GM19025 (cell line): ENCODE data around the gene TUBB.

Experiments used
- ATAC-seq: cut with Tn5 transposase; IDR thresholded peaks from one replicate; pipeline ENCODE4 v1.9.1; 2021; ENCODE audit warnings: mild to moderate bottlenecking, low read depth, moderate library complexity; ENCODE audit not compliant: unreplicated experiment

The TUBB gene

DNA sequence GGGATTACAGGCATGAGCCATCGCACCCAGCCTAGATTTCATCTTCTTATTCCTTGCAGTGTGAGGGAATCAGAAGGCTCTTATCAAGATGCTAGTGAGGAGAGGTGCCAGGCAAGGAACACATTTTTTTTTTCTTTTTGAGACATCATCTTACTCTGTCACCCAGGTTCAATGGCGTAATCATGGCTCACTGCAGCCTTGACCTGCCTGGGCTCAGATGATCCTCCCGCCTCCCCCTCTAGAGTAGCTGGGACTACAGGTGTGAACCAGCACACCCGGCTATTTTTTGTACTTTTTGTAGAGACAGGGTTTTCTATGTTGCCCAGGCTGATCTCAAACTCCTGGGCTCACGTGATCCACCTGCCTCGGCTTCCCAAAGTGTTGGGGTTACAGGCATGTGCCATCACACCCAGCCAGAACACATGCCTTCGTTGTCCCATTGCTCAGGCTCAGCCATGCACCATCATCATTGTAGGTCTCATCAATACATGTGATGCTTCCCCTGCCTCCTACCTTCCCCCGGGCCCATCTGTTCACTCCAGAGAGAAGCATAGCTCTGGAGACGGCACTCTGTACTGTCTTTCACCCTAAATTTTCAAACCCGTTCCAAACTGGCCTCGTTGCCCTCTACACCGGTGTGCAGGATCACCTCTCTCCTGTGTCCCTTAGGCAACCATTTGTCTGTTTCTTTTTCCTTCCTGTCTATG is 12.2 kb downstream of the TUBB start:
- ATAC-seq: no peak

DNA sequence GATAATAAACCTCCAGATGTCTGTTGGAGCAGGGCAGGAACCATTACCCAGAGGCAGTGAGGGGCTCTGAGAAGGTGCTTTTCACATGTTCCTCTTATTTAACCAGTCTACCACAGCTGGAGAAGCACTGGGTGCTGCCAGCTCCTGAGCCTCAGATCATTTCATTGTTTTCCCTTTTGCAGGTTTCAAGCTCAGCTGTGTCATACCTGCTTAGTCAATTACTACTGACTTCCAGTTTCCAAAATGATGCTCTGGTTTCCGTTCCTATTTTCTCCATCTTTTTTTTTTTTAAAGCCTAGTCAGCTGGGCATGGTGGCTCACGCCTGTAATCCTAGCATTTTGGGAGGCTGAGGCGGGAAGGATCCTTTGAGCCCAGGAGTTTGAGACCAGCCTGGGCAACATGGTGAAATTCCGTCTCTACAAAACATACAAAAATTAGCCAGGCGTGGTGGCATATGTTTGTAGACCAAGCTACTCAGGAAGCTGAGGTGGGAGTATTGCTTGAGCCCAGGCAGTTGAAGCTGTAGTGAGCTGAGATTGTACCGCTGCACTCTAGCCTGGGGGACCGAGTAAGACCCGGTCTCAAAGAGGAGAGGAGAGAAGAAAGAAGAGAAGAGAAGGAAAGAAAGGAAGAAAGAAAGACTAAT is 15.6 kb downstream of the TUBB start:
- ATAC-seq: no peak

DNA sequence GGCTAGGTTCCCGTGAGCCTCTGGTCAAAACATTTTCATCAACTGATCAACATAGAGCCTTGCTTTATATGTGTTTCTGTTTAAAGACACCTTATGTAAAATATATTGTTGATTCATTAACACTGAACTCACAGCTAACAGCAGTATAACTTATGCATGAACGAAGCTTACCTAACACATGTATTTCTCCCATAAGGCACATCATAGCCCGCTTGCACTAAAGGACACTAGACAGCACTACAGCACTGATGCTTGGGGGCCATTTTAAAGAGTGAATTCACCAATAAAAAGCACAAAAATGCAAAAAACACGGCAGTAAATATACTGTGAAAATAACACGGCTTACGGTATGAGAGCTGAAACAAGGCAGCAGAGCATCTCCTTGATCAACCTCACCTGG is 18.4 kb downstream of the TUBB start:
- ATAC-seq: no peak

DNA sequence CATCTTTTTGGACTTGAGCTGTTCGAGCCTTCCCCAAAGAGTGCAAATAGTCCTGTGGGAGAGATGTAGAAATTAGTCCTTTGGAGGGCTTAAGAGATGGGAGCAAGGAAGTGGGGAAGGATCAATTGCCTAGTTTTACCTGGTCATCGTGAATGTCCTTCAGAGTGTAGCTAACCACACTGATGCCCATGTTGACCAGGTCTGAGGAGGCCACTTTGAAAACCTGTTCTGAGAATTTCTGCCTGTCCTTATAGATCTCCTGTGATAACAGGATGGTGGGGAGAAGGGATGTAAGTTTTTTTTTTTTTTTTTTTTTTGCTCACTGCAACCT is 20.4 kb downstream of the TUBB start:
- ATAC-seq: no peak

DNA sequence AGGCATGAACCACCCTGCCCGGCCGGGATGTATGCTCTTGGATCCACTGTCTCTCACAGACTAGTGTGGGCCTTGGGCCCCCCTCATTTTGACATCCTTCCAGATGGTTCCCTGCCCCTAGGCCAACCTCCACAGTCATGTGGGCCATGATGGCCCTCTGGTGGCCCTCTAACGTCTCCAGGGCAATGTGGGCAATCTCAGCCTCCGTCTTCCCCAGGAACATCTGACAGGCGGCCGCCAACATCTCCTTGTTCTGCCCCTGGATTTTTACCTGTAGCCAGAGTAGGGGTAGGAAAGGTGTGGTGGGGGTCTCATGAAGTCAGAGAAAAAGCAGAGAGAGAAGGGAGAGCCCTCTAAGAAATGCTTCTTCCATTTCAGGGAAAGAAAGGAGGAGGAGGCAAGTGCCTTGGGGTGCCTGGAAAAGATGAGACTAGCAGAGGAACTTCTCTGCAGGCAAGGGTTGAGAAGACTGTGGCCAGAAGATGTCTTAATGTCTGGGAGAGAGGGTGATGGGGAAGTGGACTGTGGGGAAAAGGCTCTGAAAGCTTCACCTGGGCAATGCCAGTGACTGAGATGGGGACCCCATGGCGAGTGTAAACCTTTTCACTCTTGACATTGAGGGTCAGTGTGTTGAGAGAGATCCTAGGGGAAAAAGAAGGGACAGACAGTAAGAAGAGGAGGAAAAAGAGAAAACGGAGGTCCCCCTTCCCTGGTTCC is 21.1 kb downstream of the TUBB start:
- no peak for ATAC-seq

DNA sequence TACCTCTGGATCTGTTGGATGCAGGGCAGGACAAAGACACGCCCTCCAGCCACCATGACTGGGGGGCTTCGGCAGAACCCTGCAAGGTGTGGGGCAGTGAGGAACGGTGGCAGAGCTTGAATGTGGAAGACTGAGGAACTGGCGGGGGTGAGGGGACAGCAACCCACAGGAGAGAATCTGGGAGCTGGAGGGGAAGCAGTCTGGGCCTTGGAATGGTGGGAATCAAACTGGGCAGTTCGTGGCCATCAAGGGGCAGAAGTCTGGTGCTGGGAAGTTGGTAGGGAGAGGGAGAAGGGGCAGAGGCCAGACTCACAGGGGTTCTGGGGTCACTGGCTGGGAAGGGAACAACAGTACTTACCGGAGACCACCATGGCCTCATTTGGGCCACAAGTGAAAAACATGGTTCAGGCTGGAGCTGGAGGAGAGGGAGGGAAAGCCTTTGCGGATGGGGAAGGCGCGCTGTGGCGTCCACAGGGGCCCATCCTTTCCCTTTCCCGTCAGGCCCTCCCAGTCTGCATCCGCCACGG is 21.7 kb downstream of the TUBB start:
- no peak for ATAC-seq

DNA sequence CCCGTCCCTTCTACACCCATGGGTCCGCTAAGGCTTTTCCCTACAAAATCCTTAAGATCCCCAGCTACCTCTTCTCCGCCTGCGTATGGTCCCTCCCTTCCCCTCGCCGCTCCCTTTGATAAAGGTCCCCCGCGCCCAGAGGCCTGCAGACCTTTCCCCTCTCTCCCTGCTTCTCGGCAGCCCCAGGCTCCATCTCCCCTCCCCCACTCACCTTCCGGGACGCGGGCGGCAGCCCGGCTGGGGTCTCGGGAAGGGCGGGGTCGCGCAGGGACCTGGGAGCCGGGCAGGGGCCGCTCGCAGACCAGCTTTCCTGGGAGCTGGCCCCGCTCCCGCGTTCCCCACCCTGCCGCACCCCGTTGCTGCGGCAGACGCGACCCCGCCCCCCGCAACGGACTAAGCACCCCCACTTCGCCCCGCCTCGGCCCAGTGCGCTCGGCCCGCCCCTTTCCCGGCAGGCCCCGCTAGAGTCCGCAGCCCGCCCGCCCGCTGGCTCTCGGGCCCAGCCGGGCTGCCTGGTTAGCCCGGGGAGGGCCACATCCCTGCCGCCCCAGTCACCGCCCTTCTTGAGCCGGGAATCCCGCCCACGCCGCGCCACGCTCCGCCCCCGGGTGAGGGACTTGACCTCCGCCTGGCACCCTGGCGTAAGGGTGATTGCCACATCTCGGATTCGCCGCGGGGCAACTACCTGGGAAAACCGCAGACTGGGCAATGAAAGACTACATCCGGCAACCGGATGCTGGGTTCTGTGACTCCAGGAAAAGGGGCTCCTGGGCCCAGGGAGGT is 22.4 kb downstream of the TUBB start, which contains the start of gene FLOT1:
TSS of gene FLOT1 (minus strand) at position 372 of the 783 bp plus-strand sequence. CDS start 498 bp downstream, outside the sequence.
- peak; percentile 70 for ATAC-seq

DNA sequence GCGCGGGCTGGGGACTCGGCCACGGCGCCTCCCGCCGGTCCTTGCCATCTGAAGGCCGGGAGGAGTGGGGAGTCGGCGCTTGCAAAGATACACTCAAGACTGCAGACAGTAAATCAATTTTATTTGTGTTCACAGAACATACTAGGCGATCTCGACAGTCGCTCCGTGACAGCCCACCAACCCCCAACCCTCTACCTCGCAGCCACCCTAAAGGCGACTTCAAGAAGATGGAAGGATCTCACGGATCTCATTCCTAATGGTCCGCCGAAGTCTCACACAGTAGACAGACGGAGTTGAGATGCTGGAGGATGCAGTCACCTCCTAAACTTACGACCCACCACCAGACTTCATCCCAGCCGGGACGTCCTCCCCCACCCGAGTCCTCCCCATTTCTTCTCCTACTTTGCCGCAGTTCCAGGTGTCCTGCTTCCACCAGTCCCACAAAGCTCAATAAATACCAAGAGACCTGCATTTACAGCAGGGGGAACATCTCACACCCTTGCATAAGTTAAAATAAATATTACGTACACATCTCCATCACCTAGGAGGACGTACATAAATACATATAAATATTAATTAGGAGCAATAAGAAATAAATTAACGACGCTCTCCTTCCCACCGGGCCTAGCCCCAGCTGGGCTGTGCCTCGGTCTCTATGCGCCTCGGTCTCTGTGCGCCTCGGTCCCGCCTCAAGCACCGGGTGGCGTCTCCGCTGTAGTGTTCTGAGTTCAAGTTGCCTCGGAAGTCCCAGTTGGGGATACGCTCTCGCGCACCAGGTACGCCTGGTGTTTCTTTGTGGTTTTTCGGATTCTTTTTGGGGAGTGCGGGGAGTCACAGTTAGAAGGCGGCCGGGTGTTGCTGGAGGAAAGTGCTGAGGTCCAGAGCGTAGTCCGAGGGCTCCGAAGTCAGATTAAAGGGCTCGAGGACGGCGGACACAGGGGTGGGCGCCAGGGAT is 23.2 kb downstream of the TUBB start:
- peak; percentile 25 for ATAC-seq

DNA sequence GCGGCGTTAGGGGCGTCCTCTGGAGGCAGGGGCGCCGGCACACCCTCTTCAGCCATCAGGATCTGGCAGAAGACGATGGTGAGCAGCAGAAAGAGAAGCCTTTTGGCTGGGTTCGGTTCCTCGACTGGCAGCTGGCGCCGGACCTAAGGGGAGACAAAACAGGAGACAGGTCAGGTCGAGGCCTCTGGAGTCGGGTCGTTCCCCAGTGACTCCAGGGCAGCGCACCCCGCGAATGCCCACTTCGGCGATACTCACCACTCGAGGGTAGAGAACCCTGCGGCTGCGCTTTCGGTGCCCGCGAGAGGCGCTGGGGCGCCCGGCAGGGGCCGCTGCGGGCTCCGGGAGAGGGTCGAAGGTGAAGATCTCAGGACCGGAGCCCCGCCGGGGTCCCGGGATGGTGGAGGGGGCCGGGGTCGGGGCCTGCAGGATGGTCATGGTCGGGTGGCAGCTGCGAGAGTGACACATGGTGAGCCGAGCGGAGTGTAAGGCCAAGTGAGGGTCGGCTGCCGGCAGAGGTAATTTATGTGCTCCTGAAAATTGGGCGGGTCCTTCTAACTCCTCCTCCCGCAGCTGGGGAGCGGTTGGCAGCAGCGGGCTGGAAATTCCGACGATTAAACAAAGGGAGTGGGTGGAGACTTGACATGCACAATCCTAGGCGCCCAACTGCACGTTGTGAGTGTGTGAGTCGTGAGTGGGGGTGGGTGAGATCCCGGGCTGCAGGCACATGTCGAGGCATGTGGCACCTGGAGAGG is 24.1 kb downstream of the TUBB start, which contains the start of gene IER3:
TSS of gene IER3 (minus strand) at position 494 of the 752 bp plus-strand sequence. CDS start at position 465, 29 bp downstream.
- no peak for ATAC-seq

DNA sequence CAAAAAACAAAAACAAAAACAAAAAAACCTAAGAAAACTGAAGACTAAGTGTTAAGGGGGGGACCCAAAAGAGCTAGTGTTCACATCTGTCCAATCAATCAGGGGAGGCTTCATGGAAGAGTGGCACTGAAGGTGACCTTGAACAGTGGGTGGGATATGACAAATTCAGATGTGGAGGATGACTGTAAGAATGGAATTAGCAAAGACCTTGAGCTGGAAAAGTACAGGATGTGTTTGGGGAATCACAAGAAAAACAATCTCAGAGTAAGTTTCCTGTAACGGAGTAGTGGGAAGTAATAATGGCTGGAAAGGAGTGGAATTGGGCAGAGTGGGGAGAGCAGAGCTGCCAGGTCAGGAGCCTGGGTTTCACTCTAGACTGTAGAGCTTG is 27.1 kb downstream of the TUBB start:
- ATAC-seq: no peak

DNA sequence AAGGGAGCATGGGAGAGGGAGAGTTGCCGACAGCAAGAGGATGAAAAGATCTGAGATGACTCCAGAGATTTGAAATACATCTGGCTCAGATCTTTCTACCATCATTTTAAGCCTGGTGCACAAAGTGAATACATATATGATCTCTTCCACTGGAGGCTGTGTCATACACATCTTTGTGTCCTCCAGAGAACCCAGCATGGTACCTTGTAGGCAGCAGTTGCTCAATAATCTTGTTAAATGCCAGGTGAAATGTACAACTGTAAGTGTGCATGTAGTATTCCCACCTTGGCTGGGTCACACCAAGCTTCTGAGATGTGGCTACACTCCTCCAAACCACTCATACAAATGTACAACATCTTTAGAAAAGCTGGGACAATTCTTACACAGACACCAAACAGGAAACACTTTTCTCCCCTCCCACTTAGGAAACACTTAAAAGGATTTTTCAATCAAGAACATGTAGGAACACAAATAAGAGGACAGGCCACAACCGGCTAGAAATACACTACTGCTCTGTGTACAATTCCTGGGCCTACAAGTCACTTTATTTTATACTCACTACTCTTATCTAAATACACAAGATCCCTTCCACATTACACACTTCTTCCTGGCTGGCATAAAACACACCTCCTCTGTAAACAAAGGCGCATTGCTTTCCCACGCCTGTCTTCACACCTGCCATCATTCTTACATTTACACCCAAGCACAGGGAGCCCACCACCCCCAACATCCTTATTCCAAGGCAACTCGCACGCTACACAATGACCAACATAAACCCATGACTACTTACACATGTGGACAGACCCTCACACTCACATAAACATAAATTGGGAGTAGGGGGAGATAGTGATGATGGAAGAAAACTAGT is 28.0 kb downstream of the TUBB start:
- no peak for ATAC-seq

DNA sequence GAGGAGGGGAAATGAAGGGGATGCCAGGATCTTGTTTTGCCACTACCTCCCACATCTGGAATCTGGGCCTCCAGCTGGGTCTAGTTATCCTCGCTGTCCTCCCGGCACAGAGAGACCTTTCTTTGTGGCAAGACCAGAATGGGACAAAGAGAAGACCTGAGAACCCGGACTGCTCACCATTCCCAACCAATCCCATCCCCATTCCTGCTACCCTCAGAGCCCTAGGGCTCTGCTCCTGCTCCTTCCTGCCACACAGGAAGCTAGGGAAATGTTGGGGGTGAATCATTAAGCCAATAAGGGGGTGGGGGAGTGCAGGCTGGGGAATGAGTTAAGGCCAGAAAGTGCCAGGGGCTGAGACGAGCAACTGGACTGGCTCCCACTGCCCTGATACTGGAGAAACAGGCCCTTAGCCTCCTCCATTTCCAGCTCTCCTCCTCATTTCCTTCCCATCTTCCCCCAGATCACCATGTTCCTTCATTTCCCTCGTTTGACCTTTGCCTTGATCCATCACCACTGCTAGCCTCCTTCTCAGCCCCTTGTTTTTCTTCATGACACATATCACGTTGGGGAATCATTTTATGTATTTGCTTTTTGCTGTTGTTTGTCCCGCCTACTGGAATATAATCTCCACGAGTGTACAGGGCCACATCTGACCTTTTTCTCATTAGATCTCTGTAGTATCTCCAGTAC is 28.8 kb downstream of the TUBB start:
- ATAC-seq: no peak

DNA sequence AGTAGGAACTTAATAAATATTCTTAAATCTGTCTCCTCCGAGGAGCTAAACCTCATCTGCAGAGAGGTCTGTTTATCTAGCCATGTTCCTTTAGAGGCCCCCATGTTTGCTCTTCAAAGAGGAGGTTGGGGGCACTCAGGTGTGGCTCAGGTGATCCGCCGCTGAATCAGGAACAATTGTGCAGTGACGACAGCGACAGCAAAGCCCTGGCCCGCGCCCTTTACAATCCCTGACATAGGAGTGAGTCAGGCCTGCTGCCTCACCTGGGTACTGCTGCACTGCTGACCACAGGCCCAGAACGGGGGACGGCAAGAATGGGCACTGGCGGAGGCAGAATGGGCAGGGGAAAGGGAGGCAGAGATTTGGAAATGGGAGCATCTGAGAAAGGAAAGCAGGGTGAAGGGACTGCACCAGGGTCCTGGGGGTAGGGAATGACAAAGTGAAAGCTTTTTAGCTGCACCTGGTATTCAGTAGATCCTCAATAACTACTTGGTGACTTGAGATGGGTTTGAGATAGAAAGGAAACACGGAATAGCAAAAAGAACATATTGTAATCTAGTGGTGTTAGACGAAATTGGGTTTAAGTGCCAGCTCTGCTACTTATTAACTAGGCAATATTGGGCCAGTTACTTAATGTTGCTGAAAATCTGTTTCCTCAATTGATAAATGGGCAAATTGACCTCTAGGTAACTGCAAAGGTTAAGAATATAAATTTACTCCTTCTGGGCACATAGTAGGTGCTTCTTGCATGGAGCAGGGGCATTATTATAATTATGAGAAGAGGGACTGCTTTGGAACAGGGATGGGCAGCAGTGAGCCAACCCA is 29.6 kb downstream of the TUBB start:
- no peak for ATAC-seq

DNA sequence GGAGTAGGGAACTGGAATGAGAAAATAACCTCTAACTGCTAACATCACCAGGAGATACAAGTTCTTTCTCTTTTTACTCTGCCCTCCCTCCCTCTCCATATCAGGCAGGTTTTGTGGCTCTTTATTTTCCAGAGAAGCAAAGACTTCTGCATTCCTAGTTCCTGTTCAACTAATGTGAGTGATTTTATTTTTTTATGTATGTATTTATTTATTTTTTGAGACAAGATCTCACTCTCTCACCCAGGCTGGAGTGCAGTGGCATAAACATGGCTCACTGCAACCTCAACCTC is 30.2 kb downstream of the TUBB start:
- ATAC-seq: no peak

DNA sequence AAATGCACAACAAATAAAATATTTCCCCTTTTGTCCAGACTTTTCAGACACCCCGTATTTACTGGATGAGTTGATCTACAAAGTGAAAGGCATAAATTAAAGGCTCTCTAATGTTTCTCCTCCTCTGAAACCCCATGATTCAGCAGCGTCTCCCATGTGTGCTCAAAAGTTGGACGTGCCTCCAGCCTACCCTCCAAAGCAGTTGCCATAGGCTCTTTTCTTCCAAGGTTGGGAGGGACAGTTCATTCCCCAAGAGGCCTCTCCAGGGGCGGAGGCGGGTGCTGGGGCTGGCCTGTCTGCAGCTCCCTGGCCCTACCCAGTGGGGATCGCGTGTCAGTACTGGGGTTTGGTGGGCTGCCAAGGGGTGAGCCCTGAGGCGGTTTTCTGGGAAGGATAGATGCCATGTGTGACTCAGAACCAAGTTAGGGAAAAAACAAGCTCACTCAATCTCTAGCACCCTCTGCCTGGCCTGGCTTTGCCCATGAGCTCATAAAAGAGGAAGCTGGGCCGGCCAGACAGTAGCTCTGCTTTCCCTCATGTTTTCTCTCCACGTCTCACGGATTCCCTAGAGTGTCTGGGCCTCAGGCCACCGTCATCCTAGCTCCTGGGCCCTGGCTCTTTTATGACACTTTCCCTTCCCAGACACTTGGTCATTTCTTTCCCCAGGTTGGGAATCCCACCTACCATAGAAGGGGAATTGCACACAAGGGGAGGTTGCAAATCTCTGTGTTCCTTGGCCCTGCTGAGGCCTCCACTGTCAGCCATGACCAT is 32.2 kb downstream of the TUBB start:
- ATAC-seq: no peak

DNA sequence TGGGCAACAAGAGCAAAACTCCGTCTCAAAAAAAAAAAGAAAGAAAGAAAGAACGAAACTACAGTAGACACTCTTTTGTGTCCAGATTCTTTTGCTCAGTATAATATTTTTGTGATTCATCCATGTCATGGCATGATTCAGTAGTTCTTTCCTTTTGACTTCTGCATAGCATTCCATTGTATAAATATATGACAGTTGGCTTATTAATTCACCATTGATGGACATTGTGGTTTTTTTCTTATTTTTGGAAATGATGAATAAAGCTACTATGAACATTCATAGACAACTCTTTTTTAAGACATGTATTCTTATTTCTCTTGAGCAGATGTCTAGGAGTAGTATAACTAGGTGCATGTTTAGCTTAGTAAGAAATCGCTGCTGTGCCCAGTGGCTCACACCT is 34.5 kb downstream of the TUBB start:
- no peak for ATAC-seq
